G401 (cell line): Measurements from ENCODE around the gene ZMYND12. TPM values are rescaled to one million over a fixed set of nuclear protein-coding genes. Genes with fewer than 3 reads are reported as not detected.
"Not testable (repeated sequence)": the region's sequence is repeated elsewhere in the genome, so short reads cannot be mapped to it uniquely, and the experiment has no call there.

Source experiments
- DNase-seq: peaks from one replicate; pipeline ENCODE4 v3.0.0-alpha.2; 2015; ENCODE audit warnings: low spot score
- in situ Hi-C: cut with HindIII; loops from 2 replicates; pipeline ENCODE4 v1.10.0; 2016; ENCODE audit warnings: low sequenced_read_pairs, mixed read lengths
- total RNA-seq: library from RNA; depleted of rRNA; stranded (reverse); fragments of >200 nt; shearing (Covaris generic); gene quantifications from 2 replicates; pipeline ENCODE4 v1.2.3, GENCODE V29; 2014; rRNA removed

Gene ZMYND12
- 1.0 TPM in 1 of 2 replicates, not detected in the other for total RNA-seq

- in situ Hi-C loops = no loop called here
- peak; percentile 86 for DNase-seq
These were observed at the start of gene ZMYND12, which contains the start of gene PPCS for GRCh38 chr1:42456010-42456753. Gene ZMYND12 (minus strand): TSS chr1:42456022. CDS start chr1:42455997, 25 bp downstream. Gene PPCS (plus strand): TSS chr1:42456543. CDS start chr1:42456566, 23 bp downstream.

- in situ Hi-C loops = no loop called here
- DNase-seq = no peak
These were observed 48.8 kb upstream of the ZMYND12 start for GRCh38 chr1:42504535-42505128.

- DNase-seq, in situ Hi-C loops: not testable (repeated sequence)
These were observed 46.2 kb upstream of the ZMYND12 start for GRCh38 chr1:42502031-42502430.

GRCh38 chr1:42490237-42490636, 34.4 kb upstream of the ZMYND12 start:
- no peak for DNase-seq
- in situ Hi-C loops = no loop called here

- DNase-seq = no peak
- in situ Hi-C loops = no loop called here
These were observed 28.6 kb upstream of the ZMYND12 start for GRCh38 chr1:42484382-42484781.

GRCh38 chr1:42482635-42483153, 26.9 kb upstream of the ZMYND12 start:
- DNase-seq = no peak
- in situ Hi-C loops = no loop called here

GRCh38 chr1:42480921-42481320, 25.1 kb upstream of the ZMYND12 start:
- in situ Hi-C loops = no loop called here

GRCh38 chr1:42479621-42480020, 23.8 kb upstream of the ZMYND12 start:
- no peak for DNase-seq
- in situ Hi-C loops = no loop called here

More at GRCh38 chr1:42480921-42481320, 25.1 kb upstream of the ZMYND12 start:
- no peak for DNase-seq

GRCh38 chr1:42477775-42478174, 22.0 kb upstream of the ZMYND12 start:
- no peak for DNase-seq
- in situ Hi-C loops = no loop called here

GRCh38 chr1:42477354-42477753, 21.5 kb upstream of the ZMYND12 start:
- in situ Hi-C loops, DNase-seq: not testable (repeated sequence)

GRCh38 chr1:42476605-42477004, 20.8 kb upstream of the ZMYND12 start:
- in situ Hi-C loops = no loop called here

GRCh38 chr1:42469727-42470126, 13.9 kb upstream of the ZMYND12 start:
- no peak for DNase-seq
- in situ Hi-C loops = no loop called here

More at GRCh38 chr1:42476605-42477004, 20.8 kb upstream of the ZMYND12 start:
- no peak for DNase-seq

- in situ Hi-C loops = no loop called here
- DNase-seq = no peak
These were observed 10.2 kb upstream of the ZMYND12 start for GRCh38 chr1:42466030-42466429.

GRCh38 chr1:42463921-42464320, 8.1 kb upstream of the ZMYND12 start:
- in situ Hi-C loops = no loop called here
- DNase-seq = no peak

- DNase-seq = peak; percentile 100
- in situ Hi-C loops = no loop called here
These were observed 7.3 kb upstream of the ZMYND12 start, which contains the start of gene CCDC30 for GRCh38 chr1:42462828-42463763. Gene CCDC30 (plus strand): TSS chr1:42463286. CDS start chr1:42480552, 17,266 bp downstream.

GRCh38 chr1:42461196-42461595, 5.4 kb upstream of the ZMYND12 start:
- in situ Hi-C loops = no loop called here
- no peak for DNase-seq

- in situ Hi-C loops = no loop called here
- DNase-seq = peak; percentile 47
These were observed 900 bp upstream of the ZMYND12 start for GRCh38 chr1:42456754-42457089.

GRCh38 chr1:42454403-42454802, 1.4 kb downstream of the ZMYND12 start:
- DNase-seq = no peak
- in situ Hi-C loops = no loop called here

GRCh38 chr1:42453386-42453785, 2.4 kb downstream of the ZMYND12 start:
- in situ Hi-C loops = no loop called here
- no peak for DNase-seq
